Subcutaneous abdominal adipose tissue (tissue), 5 donors: ENCODE results near the gene VAT1L.
A peak's percentile ranks its signal among the peaks of the same experiment; 100 is the strongest.
"Not testable (repeated sequence)": the region's sequence is repeated elsewhere in the genome, so short reads cannot be mapped to it uniquely, and the experiment has no call there.

Source experiments
- H3K27ac ChIP-seq: one replicate; pipeline ENCODE4 v1.7.0; 2013; ENCODE audit warnings: low read depth, mild to moderate bottlenecking, inconsistent platforms, low read length, moderate library complexity
- H3K27me3 ChIP-seq, 5 donors: one replicate each; pipeline ENCODE4 v1.7.0; 2013; ENCODE audit warnings: low read length in 5 of 5, inconsistent platforms in 1 of 5; ENCODE audit not compliant: control insufficient read depth in 5 of 5, insufficient read depth in 4 of 5
- H3K36me3 ChIP-seq, 5 donors: one replicate each; pipeline ENCODE4 v1.7.0; 2013; ENCODE audit warnings: low read length in 5 of 5; ENCODE audit not compliant: control insufficient read depth in 5 of 5, insufficient read depth in 5 of 5
- H3K4me1 ChIP-seq, 5 donors: one replicate each; pipeline ENCODE4 v1.7.0; 2013; ENCODE audit warnings: low read length in 5 of 5, mild to moderate bottlenecking in 3 of 5, moderate library complexity in 1 of 5; ENCODE audit not compliant: control insufficient read depth in 5 of 5, insufficient read depth in 5 of 5
- H3K4me3 ChIP-seq, 5 donors: one replicate each; pipeline ENCODE4 v1.7.0; 2013; ENCODE audit warnings: low read length in 5 of 5, low read depth in 1 of 5
- H3K9ac ChIP-seq, 5 donors: one replicate each; pipeline ENCODE4 v1.7.0; 2013; ENCODE audit warnings: low read length in 5 of 5, mild to moderate bottlenecking in 4 of 5, moderate library complexity in 3 of 5
- H3K9me3 ChIP-seq, 5 donors: one replicate each; pipeline ENCODE4 v1.7.0; 2013; ENCODE audit warnings: low read length in 5 of 5; ENCODE audit not compliant: control insufficient read depth in 5 of 5
- donor health status: healthy.
- donor health status: healthy.
- donor health status: healthy.
- donor health status: healthy.
- donor health status: healthy.

Gene VAT1L

GRCh38 chr16:77972062-77972392 lies 183.7 kb downstream of the VAT1L start:
- no peak overlapping the region for H3K27ac ChIP-seq
- no peaks in the 10 kb centered on the region for H3K4me1 ChIP-seq
- no peak overlapping the region for H3K4me3 ChIP-seq
- H3K9me3 ChIP-seq = no peaks in the 10 kb centered on the region
- H3K27me3 ChIP-seq = peaks cover 0 to 5% (median 0%) of the 10 kb centered on the region in 5 donors
- H3K9ac ChIP-seq = peak overlapping the region in 1 of 5 donors; percentile 35
- H3K36me3 ChIP-seq = no peaks in the 10 kb centered on the region

GRCh38 chr16:77974883-77975282 lies 186.5 kb downstream of the VAT1L start:
- no peak overlapping the region for H3K27ac ChIP-seq
- H3K36me3 ChIP-seq = no peaks in the 10 kb centered on the region
- peaks cover 0 to 5% (median 2%) of the 10 kb centered on the region in 5 donors for H3K27me3 ChIP-seq
- no peaks in the 10 kb centered on the region for H3K4me1 ChIP-seq
- no peak overlapping the region for H3K4me3 ChIP-seq
- H3K9me3 ChIP-seq = no peaks in the 10 kb centered on the region
- H3K9ac ChIP-seq = no peak overlapping the region

GRCh38 chr16:77975942-77976341 lies 187.6 kb downstream of the VAT1L start:
- no peaks in the 10 kb centered on the region for H3K9me3 ChIP-seq
- peaks cover 0 to 5% (median 2%) of the 10 kb centered on the region in 5 donors for H3K27me3 ChIP-seq
- H3K4me1 ChIP-seq = no peaks in the 10 kb centered on the region
- H3K9ac ChIP-seq = no peak overlapping the region
- no peaks in the 10 kb centered on the region for H3K36me3 ChIP-seq
- no peak overlapping the region for H3K4me3 ChIP-seq
- H3K27ac ChIP-seq = no peak overlapping the region

- H3K9ac ChIP-seq = no peak overlapping the region
- no peak overlapping the region for H3K4me3 ChIP-seq
- no peaks in the 10 kb centered on the region for H3K36me3 ChIP-seq
- peaks cover 0 to 5% (median 0%) of the 10 kb centered on the region in 5 donors for H3K27me3 ChIP-seq
- H3K4me1 ChIP-seq = no peaks in the 10 kb centered on the region
- H3K27ac ChIP-seq = no peak overlapping the region
- H3K9me3 ChIP-seq = no peaks in the 10 kb centered on the region
Observed at GRCh38 chr16:77977339-77977738, 189.0 kb downstream of the VAT1L start.

- no peaks in the 10 kb centered on the region for H3K9me3 ChIP-seq
- H3K27ac ChIP-seq = no peak overlapping the region
- H3K36me3 ChIP-seq = no peaks in the 10 kb centered on the region
- H3K9ac ChIP-seq = no peak overlapping the region
- H3K27me3 ChIP-seq = peaks cover 0 to 11% (median 5%) of the 10 kb centered on the region in 5 donors
- H3K4me1 ChIP-seq = peaks cover 0 to 3% (median 0%) of the 10 kb centered on the region in 5 donors
- H3K4me3 ChIP-seq = no peak overlapping the region
Observed at GRCh38 chr16:77985111-77985510, 196.7 kb downstream of the VAT1L start.

- Histone ChIP-seq H3K4me3 (no peak overlapping the region), H3K4me1 (peaks cover 0 to 3% (median 0%) of the 10 kb centered on the region in 5 donors), H3K27me3 (peaks cover 0 to 11% (median 5%) of the 10 kb centered on the region in 5 donors), H3K27ac (no peak overlapping the region), H3K36me3 (no peaks in the 10 kb centered on the region), H3K9me3 (no peaks in the 10 kb centered on the region), H3K9ac (no peak overlapping the region)
Observed at GRCh38 chr16:77986011-77986740, 197.8 kb downstream of the VAT1L start.

- H3K4me3 ChIP-seq = no peak overlapping the region
- peaks cover 0 to 3% (median 0%) of the 10 kb centered on the region in 5 donors for H3K4me1 ChIP-seq
- H3K27ac ChIP-seq = peak overlapping the region; percentile 30
- H3K9me3 ChIP-seq = no peaks in the 10 kb centered on the region
- no peaks in the 10 kb centered on the region for H3K36me3 ChIP-seq
- H3K9ac ChIP-seq = no peak overlapping the region
- H3K27me3 ChIP-seq = peaks cover 0 to 11% (median 7%) of the 10 kb centered on the region in 5 donors
Observed at GRCh38 chr16:77987810-77988209, 199.4 kb downstream of the VAT1L start.

- H3K4me1 ChIP-seq = peaks cover 0 to 6% (median 0%) of the 10 kb centered on the region in 5 donors
- H3K9me3 ChIP-seq = no peaks in the 10 kb centered on the region
- no peak overlapping the region for H3K27ac ChIP-seq
- H3K4me3 ChIP-seq = no peak overlapping the region
- no peak overlapping the region for H3K9ac ChIP-seq
- H3K27me3 ChIP-seq = peaks cover 0 to 8% (median 4%) of the 10 kb centered on the region in 5 donors
- H3K36me3 ChIP-seq = no peaks in the 10 kb centered on the region
Observed at GRCh38 chr16:77989846-77990245, 201.5 kb downstream of the VAT1L start.

GRCh38 chr16:77991701-77992100 lies 203.3 kb downstream of the VAT1L start:
- peaks cover 0 to 11% (median 6%) of the 10 kb centered on the region in 5 donors for H3K9me3 ChIP-seq
- H3K27me3 ChIP-seq = peaks cover 0 to 7% (median 4%) of the 10 kb centered on the region in 5 donors
- no peak overlapping the region for H3K27ac ChIP-seq
- no peaks in the 10 kb centered on the region for H3K36me3 ChIP-seq
- no peak overlapping the region for H3K9ac ChIP-seq
- H3K4me1 ChIP-seq = peaks cover 0 to 6% (median 0%) of the 10 kb centered on the region in 5 donors
- H3K4me3 ChIP-seq = no peak overlapping the region

GRCh38 chr16:77992381-77992780 lies 204.0 kb downstream of the VAT1L start:
- not testable (repeated sequence) for H3K27me3 ChIP-seq, H3K36me3 ChIP-seq, H3K27ac ChIP-seq, H3K9ac ChIP-seq, H3K4me1 ChIP-seq, H3K4me3 ChIP-seq
- peaks cover 0 to 11% (median 6%) of the 10 kb centered on the region in 5 donors for H3K9me3 ChIP-seq
